ENCODE measurements around the gene AHNAK2.
A peak's percentile ranks its signal among the peaks of the same experiment; 100 is the strongest.
"Not testable (repeated sequence)": the region's sequence is repeated elsewhere in the genome, so short reads cannot be mapped to it uniquely, and the experiment has no call there.

AHNAK2 gene

DNA sequence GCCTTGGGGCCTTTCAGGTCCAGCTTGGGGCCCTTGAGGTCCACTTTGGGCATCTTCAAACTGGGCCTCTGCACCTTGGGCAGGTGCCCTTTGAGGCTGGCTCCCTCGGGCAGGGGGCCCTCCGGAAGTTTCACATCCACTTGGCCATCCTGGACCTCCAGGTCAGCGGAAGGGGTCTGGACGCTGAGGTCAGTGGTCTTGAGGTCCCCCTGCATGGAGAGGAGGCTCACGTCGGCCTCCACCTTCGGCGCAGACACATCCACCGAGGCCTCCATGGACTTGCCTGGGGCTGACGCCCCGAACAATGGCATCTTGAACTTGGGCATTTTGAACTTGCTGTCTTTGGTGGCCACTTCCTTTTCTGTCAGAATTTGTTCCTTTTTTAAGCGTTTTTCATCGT is 25.1 kb downstream of the AHNAK2 start:
- no peak for DNase-seq (ENCODE audit: low spot score)

DNA sequence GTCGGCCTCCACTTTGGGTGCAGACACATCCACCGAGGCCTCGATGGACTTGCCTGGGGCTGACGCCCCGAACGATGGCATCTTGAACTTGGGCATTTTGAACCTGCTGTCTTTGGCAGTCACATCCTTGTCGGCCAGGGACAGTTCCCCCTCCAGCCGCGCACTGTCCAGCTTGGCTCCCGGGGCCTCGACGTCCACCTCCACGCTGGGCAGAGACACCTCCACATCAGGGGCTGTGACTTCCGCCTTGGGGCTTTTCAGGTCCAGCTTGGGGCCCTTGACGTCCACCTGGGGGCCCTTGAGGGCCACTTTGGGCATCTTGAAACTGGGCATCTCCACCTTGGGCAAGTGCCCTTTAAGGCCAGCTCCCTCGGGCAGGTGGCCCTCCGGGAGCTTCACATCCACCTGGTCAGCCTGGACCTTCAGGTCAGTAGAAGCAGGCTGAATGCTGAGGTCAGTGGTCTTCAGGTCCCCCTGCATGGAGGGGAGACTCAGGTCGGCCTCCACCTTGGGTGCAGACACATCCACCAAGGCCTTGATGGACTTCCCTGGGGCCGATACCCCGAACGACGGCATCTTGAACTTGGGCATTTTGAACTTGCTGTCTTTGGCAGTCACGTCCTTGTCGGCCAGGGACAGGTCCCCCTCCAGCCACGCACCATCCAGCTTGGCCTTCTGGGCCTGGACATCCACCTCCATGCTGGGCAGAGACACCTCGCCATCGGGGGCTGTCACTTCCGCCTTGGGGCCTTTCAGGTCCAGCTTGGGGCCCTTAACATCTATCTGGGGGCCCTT is 26.1 kb downstream of the AHNAK2 start:
- DNase-seq (ENCODE audit: low spot score): not testable (repeated sequence)

GRCh38 chr14:104950701-104951100 is 27.5 kb downstream of the AHNAK2 start:
- DNase-seq (ENCODE audit: low spot score): not testable (repeated sequence)

DNA sequence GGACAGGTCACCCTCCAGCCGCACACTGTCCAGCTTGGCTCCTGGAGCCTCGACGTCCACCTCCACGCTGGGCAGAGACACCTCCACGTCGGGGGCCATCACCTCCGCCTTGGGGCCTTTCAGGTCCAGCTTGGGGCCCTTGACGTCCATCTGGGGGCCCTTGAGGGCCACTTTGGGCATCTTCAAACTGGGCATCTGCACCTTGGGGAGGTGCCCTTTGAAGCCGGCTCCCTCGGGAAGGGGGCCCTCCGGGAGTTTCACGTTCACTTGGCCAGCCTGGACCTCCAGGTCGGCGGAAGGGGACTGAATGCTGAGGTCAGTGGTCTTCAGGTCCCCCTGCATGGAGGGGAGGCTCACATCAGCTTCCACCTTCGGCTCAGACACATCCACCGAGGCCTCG is 28.2 kb downstream of the AHNAK2 start:
- no peak for DNase-seq (ENCODE audit: low spot score)

DNA sequence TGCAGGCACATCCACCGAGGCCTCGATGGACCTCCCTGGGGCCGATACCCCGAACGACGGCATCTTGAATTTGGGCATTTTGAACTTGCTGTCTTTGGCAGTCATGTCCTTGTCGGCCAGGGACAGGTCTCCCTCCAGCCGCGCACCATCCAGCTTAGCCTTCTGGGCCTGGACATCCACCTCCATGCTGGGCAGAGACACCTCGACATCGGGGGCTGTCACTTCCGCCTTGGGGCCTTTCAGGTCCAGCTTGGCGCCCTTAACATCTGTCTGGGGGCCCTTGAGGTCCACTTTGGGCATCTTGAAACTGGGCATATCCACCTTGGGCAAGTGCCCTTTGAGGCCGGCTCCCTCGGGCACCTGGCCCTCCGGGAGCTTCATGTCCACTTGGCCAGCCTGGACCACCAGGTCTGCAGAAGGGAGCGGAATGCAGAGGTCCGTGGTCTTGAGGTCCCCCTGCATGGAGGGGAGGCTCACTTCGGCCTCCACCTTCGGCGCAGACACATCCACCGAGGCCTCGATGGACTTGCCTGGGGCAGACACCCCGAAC is 28.7 kb downstream of the AHNAK2 start:
- not testable (repeated sequence) for DNase-seq (ENCODE audit: low spot score)

DNA sequence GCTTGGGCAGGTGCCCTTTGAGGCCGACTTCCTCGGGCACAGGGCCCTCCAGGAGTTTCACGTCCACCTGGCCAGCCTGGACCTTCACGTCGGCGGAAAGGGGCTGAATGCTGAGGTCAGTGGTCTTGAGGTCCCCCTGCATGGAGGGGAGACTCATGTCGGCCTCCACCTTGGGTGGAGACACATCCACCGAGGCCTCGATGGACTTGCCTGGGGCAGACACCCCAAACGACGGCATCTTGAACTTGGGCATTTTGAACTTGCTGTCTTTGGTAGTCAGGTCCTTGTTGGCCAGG is 29.5 kb downstream of the AHNAK2 start:
- DNase-seq (ENCODE audit: low spot score): no peak

DNA sequence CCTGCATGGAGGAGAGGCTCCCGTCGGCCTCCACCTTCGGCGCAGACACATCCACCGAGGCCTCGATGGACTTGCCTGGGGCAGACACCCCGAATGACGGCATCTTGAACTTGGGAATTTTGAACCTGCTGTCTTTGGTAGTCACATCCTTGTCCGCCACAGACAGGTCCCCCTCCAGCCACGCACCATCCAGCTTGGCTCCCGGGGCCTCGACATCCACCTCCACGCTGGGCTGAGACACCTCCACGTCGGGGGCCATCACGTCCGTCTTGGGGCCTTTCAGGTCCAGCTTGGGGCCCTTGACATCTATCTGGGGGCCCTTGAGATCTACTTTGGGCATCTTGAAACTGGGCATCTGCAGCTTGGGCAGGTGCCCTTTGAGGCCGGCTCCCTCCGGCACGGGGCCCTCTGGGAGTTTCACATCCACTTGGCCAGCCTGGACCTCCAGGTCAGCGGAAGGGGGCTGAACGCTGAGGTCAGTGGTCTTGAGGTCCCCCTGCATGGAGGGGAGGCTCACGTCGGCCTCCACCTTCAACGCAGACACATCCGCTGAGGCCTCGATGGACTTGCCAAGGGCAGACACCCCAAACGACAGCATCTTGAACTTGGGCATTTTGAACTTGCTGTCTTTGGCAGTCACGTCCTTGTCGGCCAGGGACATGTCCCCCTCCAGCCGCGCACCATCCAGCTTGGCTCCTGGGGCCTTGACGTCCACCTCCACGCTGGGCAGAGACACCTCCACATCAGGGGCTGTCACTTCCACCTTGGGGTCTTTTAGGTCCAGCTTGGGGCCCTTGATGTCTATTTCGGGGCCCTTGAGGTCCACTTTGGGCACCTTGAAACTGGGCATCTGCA is 30.1 kb downstream of the AHNAK2 start:
- DNase-seq (ENCODE audit: low spot score): not testable (repeated sequence)

DNA sequence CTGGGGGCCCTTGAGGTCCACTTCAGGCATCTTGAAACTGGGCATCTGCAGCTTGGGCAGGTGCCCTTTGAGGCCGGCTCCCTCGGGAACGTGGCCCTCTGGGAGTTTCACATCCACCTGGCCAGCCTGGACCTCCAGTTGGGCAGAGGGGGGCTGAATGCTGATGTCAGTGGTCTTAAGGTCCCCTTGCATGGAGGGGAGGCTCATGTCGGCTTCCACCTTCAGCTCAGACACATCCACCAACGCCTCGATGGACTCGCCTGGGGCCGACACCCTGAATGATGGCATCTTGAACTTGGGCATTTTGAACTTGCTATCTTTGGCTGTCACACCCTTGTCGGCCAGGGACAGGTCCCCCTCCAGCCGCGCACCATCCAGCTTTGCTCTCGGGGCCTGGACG is 31.0 kb downstream of the AHNAK2 start:
- not testable (repeated sequence) for DNase-seq (ENCODE audit: low spot score)

DNA sequence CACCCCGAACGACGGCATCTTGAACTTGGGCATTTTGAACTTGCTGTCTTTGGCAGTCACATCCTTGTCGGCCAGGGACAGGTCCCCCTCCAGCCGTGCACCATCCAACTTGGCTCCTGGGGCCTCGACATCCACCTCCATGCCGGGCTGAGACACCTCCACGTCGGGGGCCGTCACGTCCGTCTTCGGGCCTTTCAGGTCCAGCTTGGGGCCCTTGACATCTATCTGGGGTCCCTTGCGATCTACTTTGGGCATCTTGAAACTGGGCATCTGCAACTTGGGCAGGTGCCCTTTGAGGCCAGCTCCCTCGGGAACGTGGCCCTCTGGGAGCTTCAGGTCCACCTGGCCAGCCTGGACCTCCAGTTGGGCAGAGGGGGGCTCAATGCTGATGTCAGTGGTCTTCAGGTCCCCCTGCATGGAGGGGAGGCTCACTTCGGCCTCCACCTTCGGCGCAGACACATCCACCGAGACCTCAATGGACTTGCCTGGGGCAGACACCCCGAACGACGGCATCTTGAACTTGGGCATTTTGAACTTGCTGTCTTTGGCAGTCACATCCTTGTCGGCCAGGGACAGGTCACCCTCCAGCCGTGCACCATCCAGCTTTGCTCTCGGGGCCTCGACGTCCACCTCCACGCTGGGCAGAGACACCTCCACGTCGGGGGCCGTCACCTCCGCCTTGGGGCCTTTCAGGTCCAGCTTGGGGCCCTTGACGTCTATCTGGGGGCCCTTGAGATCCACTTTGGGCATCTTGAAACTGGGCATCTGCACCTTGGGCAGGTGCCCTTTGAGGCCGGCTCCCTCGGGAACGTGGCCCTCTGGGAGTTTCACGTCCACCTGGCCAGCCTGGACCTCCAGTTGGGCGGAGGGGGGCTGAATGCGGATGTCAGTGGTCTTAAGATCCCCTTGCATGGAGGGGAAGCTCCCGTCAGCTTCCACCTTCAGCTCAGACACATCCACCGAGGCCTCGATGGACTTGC is 31.9 kb downstream of the AHNAK2 start:
- DNase-seq (ENCODE audit: low spot score): not testable (repeated sequence)

GRCh38 chr14:104945266-104945665 is 32.9 kb downstream of the AHNAK2 start:
- not testable (repeated sequence) for DNase-seq (ENCODE audit: low spot score)

DNA sequence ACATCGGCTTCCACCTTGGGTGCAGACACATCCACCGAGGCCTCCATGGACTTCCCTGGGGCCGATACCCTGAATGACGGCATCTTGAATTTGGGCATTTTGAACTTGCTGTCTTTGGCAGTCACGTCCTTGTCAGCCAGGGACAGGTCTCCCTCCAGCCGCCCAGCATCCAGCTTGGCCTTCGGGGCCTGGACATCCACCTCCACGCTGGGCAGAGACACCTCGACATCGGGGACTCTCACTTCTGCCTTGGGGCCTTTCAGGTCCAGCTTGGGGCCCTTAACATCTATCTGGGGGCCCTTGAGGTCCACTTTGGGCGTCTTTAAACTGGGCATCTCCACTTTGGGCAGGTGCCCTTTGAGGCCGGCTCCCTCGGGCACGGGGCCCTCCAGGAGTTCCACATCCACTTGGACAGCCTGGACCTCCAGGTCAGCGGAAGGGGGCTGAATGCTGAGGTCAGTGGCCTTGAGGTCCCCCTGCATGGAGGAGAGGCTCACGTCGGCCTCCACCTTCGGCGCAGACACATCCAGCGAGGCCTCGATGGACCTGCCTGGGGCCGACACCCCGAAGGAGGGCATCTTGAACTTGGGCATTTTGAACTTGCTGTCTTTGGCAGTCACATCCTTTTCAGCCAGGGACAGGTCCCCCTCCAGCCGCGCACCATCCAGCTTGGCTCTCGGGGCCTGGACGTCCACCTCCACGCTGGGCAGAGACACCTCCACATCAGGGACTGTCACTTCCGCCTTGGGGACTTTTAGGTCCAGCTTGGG is 33.6 kb downstream of the AHNAK2 start:
- not testable (repeated sequence) for DNase-seq (ENCODE audit: low spot score)

DNA sequence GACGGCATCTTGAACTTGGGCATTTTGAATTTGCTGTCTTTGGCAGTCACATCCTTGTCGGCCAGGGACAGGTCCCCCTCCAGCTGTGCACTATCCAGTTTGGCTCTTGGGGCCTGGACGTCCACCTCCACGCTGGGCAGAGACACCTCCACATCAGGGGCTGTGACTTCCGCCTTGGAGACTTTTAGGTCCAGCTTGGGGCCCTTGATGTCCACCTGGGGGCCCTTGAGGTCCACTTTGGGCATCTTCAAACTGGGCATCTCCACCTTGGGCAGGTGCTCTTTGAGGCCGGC is 34.2 kb downstream of the AHNAK2 start:
- DNase-seq (ENCODE audit: low spot score): not testable (repeated sequence)

- DNase-seq (ENCODE audit: low spot score): not testable (repeated sequence)
These were observed 34.8 kb downstream of the AHNAK2 start for GRCh38 chr14:104943216-104944015.

- no peak for DNase-seq (ENCODE audit: low spot score)
These were observed 35.6 kb downstream of the AHNAK2 start for GRCh38 chr14:104942586-104942985.

GRCh38 chr14:104941508-104942365 is 36.4 kb downstream of the AHNAK2 start:
- DNase-seq (ENCODE audit: low spot score): no peak

GRCh38 chr14:104940526-104941150 is 37.5 kb downstream of the AHNAK2 start:
- no peak for DNase-seq (ENCODE audit: low spot score)

GRCh38 chr14:104939666-104940410 is 38.3 kb downstream of the AHNAK2 start:
- peak; percentile 22 for DNase-seq (ENCODE audit: low spot score)

DNA sequence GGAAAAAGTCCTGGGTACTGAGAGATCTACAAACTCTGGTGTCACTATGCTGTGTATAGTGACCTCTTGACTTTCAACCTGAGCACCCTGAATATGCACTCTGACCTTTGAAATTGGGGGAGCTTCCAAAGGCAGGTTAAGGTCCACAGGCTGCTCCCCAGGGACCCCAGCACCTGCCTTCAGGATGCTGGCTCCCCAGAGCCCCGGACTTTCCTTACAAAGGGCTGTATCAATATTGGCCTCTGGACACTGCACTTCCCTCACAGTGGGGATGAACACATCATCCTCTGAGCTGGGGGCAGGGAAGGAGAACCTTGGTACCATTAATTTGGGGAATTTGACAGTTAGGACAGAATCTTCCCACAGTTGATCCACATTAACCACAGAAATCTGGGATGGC is 39.2 kb downstream of the AHNAK2 start:
- DNase-seq (ENCODE audit: low spot score): no peak
